GM19043 (cell line): ENCODE results near the gene USP20.
"Not testable (repeated sequence)": the region's sequence is repeated elsewhere in the genome, so short reads cannot be mapped to it uniquely, and the experiment has no call there.

ENCODE experiments used
- ATAC-seq: cut with Tn5 transposase; IDR thresholded peaks from one replicate; pipeline ENCODE4 v1.9.1; 2021; ENCODE audit warnings: low read depth; ENCODE audit not compliant: unreplicated experiment

The USP20 gene

GRCh38 chr9:129835128-129835859 lies at the start of gene USP20, which contains the start of gene C9orf78:
Gene USP20, plus strand, starts transcription at chr9:129835458. Its CDS starts 17,098 bp downstream, at chr9:129852556.
Gene C9orf78, minus strand, starts transcription at chr9:129835275. Its CDS starts 54 bp downstream, at chr9:129835221.
- peak; percentile 93 for ATAC-seq

GRCh38 chr9:129785866-129786265 lies 49.4 kb upstream of the USP20 start:
- ATAC-seq = no peak

DNA sequence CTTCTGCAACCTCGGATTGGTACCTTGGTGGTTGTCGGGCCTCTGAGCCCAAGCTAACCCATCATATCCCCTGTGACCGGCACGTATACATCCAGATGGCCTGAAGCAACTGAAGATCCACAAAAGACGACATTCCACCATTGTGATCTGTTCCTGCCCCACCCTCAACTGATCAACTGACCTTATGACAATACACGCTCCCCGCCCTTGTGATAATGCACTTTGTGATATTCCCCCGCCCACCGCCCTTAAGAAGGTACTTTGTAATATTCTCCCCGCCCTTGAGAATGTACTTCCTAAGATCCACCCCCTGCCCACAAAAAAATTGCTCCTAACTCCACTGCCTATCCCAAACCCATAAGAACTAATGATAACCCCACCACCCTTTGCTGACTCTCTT lies 48.8 kb upstream of the USP20 start:
- ATAC-seq = no peak

DNA sequence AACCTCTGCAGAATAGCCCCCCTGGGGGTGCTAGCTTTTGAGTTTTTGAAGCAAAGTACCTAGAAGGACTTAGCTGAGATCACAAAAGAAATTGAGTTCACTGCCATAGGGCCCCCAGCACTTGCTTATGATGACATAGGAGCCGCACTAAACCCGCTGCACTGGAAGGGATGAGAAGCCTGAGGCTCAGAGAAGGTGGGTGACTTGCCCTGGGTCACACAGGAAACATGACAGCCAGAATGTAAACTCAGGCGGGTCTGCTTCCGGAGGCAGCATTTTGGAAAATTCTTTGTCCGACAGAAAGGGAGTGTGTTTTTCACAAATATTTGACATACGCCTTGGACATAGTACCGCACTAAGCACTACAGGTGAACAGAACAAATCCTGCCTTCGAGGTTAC lies 40.7 kb upstream of the USP20 start:
- ATAC-seq = no peak

GRCh38 chr9:129796029-129796428 lies 39.2 kb upstream of the USP20 start:
- not testable (repeated sequence) for ATAC-seq

DNA sequence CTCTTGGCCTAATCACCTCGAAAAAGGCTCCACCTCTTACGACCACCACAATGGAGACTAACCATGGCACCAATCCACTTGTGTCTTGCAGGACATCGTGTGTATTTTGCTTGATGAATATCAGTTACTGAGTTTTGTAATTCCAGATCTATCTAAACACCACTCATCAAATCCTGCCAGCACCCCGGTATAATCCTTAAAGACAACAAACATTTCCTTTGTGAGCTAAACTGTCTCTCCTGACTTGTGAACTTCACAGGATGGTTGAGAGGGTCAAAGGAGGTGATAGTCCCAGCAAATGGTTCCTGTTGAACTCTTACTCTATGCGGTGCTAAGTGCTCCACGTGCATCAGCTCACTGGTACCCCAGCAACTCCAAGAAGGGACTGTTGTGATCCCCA lies 36.3 kb upstream of the USP20 start:
- ATAC-seq = no peak

GRCh38 chr9:129801504-129801903 lies 33.8 kb upstream of the USP20 start:
- no peak for ATAC-seq

DNA sequence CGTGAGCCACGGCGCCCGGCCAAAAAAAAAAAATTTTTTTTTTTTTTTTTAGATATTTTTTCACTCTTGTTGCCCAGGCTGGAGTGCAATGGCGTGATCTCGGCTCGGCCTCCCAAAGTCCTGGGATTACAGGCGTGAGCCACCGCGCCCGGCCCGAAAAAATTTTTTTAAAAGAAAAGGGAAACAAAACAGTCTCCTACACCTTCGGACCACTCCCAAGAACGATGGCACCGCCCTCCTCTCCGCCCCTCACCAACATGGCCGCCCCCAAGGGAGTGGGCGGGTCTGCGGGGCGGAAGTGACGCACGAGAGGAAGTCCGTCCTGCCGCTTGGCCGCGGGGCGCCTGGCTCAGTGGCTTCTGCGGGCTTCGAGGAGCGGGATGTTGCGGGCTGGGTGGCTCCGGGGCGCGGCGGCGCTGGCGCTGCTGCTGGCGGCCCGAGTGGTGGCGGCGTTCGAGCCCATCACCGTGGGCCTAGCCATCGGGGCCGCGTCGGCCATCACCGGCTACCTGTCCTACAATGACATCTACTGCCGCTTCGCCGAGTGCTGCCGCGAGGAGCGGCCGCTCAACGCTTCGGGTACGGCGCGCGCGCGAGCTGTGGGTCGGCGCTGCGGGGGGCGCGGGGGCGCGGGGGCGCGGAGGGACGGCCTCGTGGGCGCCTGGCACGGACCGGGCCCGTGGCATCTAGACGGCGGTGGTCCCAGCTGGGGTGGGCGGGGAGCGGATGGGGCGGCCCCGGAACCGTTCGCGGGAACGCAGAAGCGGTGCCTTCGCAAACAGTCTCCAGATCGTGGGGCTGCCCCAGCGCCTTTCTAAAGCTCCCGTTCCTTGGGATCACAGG lies 32.2 kb upstream of the USP20 start, which contains the start of gene TOR1B:
TOR1B (plus strand) TSS at position 352 of the 843 bp plus-strand sequence; CDS start at position 381, 29 bp downstream.
- peak; percentile 89 for ATAC-seq

- no peak for ATAC-seq
These were observed 31.6 kb upstream of the USP20 start for GRCh38 chr9:129803676-129804060.

DNA sequence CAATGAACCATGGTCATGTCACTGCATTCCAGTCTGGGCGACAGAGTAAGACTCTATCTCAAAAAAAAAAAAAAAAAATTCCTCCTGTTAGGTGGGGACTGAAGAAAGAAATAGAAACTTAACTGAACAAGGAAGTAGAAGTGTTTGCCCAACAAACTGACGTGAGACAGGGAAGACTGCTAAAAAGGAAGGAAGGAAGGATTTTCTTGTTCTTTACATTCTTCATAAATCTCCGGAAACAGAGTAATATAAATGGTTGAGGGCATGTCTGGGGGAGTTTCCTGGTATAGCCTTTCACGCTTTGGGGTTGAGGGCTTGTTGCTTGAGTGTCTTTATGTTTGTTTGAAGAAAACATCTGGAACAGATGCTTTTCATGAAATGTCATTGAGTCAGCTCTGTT lies 29.2 kb upstream of the USP20 start:
- ATAC-seq = no peak

DNA sequence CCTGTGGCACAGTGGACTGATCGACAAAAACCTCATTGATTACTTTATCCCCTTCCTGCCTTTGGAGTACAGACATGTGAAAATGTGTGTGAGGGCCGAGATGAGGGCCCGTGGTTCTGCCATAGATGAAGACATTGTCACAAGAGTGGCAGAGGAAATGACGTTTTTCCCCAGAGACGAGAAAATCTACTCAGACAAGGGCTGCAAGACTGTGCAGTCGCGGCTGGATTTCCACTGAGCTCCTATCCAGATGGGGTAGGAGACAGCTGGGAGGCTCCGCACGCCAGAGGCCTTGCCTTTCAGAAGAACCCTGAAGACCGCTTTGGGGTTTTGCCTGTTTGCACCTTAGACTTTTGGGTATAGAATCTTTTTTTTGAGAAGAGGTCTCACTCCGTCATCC lies 25.9 kb upstream of the USP20 start:
- no peak for ATAC-seq

DNA sequence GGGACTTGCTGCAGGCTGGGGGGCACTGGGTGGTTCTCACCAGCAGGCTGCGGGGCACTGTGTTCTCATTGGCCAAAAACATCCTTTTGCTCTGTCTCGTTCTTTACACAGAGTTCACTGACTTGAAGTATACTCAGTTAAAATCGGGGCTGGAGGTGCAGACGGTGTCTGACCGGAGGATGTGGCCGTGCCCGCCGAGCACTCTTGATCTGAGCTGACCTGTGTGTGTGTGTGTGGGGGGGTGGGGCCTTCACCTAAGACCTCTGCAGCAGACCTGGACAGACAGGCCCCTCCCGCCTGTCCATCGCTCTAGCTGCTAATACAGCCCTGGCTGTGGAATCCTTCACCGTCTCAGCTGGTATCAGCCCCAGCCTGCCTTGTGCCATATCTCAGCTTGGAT lies 25.1 kb upstream of the USP20 start:
- ATAC-seq = no peak

GRCh38 chr9:129810788-129811187 lies 24.5 kb upstream of the USP20 start:
- ATAC-seq = no peak

- ATAC-seq = no peak
These were observed 23.3 kb upstream of the USP20 start for GRCh38 chr9:129811967-129812363.

- no peak for ATAC-seq
These were observed 22.9 kb upstream of the USP20 start for GRCh38 chr9:129812385-129812784.

GRCh38 chr9:129813661-129814060 lies 21.6 kb upstream of the USP20 start:
- no peak for ATAC-seq

DNA sequence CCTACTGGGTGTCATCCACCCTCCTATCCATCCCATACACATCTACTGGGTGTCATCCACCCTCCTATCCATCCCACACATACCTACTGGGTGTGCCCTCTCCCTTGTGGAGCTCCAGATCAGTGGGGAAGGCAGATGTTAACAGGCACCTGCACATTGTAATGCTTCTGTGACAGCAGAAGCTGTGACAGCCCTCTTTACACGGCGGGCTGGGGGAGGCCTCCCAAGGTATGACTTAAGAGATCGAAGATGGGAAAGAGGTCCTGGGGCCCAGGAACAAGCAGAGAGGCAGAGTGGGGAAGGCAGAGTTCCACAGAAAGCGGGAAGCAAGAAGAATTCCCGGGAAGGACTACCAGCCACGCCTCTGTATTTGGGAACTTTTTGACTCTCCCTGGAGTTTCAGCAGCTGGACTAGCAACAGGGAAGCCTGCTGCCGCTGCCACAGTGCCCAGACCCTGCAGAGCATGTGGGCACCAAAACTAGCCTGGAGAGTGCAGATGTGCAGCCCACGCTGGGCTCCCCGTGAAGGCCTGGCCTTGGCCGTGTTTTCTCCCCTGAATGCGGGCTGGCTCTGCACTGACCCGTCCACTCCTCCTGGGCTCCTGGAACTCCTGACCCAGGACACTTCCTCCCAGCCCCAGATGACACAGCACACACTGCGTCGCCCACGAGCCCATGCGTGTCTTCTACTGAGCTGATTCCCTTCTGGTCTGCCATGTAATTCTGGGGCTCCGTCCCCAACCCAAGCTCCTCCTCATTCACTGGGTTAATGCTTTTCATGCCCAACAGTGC lies 20.6 kb upstream of the USP20 start:
- ATAC-seq = no peak

GRCh38 chr9:129815278-129815677 lies 20.0 kb upstream of the USP20 start:
- no peak for ATAC-seq

- ATAC-seq = no peak
These were observed 18.5 kb upstream of the USP20 start for GRCh38 chr9:129816501-129817435.
